Measurements from ENCODE around the gene VSTM2B. TPM values are rescaled to one million over a fixed set of nuclear protein-coding genes. Genes with fewer than 3 reads are reported as not detected.

Gene VSTM2B
- total RNA-seq, 2 experiments from 2014 or later = not detected

- H3K9me3 ChIP-seq (ENCODE audit: low read length) = no peaks in the 10 kb centered on the region
- no peaks in the 10 kb centered on the region for H3K4me1 ChIP-seq (ENCODE audit: insufficient read depth, low read length, poor library complexity, severe bottlenecking)
- intact Hi-C loops (cut with micrococcal nuclease; ENCODE audit: unreplicated experiment) = no loop called here
- no peak overlapping the region for H3K4me3 ChIP-seq (ENCODE audit: low read depth, low read length, poor library complexity, severe bottlenecking)
- no peaks in the 10 kb centered on the region for H3K36me3 ChIP-seq (ENCODE audit: insufficient read depth, low read length)
- CTCF ChIA-PET (ENCODE audit: unreplicated experiment) = interaction anchor here (0.8 kb wide), 1 partner anchor 11 kb away, joined by 3 read pairs; no protein-coding TSS in a partner anchor
- DNase-seq (ENCODE audit: low spot score) = no peak
- no peak overlapping the region for H3K27ac ChIP-seq (ENCODE audit: low read depth, low read length, poor library complexity, severe bottlenecking)
- H3K9me2 ChIP-seq (ENCODE audit: insufficient read depth, low read length) = no peaks in the 10 kb centered on the region
- no peak for TF ChIP-seq EZH2phosphoT487 (IDR thresholded peaks at IDR 0.05; ENCODE audit: borderline replicate concordance, low read depth, low read length)
- no peak for TF ChIP-seq CTCF (conservative IDR thresholded peaks at IDR 0.05; ENCODE audit: low read length)
- POLR2A ChIA-PET = interaction anchor here (1.0 kb wide), 1 partner anchor 11 kb away, joined by 3 read pairs; no protein-coding TSS in a partner anchor
- H2AFZ ChIP-seq (ENCODE audit: low read length) = no peak overlapping the region
- H4K20me1 ChIP-seq (ENCODE audit: insufficient read depth, low read length) = no peaks in the 10 kb centered on the region
- H3K79me2 ChIP-seq (ENCODE audit: insufficient read depth, low read depth, low read length) = no peaks in the 10 kb centered on the region
- BruUV-seq (replicated peaks) = no TSS peak
- no peak overlapping the region for H3K4me2 ChIP-seq (ENCODE audit: low read length)
Observed at GRCh38 chr19:29533578-29534544, 8.1 kb downstream of the VSTM2B start.

GRCh38 chr19:29535214-29535831 is 9.5 kb downstream of the VSTM2B start:
- Histone ChIP-seq H3K4me2 (ENCODE audit: low read length) (no peak overlapping the region), H4K20me1 (ENCODE audit: insufficient read depth, low read length) (no peaks in the 10 kb centered on the region), H2AFZ (ENCODE audit: low read length) (no peak overlapping the region), H3K27ac (ENCODE audit: low read depth, low read length, poor library complexity, severe bottlenecking) (no peak overlapping the region), H3K9me2 (ENCODE audit: insufficient read depth, low read length) (no peaks in the 10 kb centered on the region), H3K9me3 (ENCODE audit: low read length) (no peaks in the 10 kb centered on the region), H3K36me3 (ENCODE audit: insufficient read depth, low read length) (no peaks in the 10 kb centered on the region), H3K79me2 (ENCODE audit: insufficient read depth, low read depth, low read length) (no peaks in the 10 kb centered on the region), H3K4me1 (ENCODE audit: insufficient read depth, low read length, poor library complexity, severe bottlenecking) (no peaks in the 10 kb centered on the region), H3K4me3 (ENCODE audit: low read depth, low read length, poor library complexity, severe bottlenecking) (no peak overlapping the region)
- ChIA-PET POLR2A (no interaction called here), CTCF (ENCODE audit: unreplicated experiment) (no interaction called here)
- no TSS peak for BruUV-seq (replicated peaks)
- TF ChIP-seq EZH2phosphoT487 (IDR thresholded peaks at IDR 0.05; ENCODE audit: borderline replicate concordance, low read depth, low read length) (no peak), CTCF (conservative IDR thresholded peaks at IDR 0.05; ENCODE audit: low read length) (no peak)
- DNase-seq (ENCODE audit: low spot score) = no peak
- intact Hi-C loops (cut with micrococcal nuclease; ENCODE audit: unreplicated experiment) = no loop called here

All from OCI-LY7 (cell line).